ENCODE measurements around the gene PDZD8.

DNA sequence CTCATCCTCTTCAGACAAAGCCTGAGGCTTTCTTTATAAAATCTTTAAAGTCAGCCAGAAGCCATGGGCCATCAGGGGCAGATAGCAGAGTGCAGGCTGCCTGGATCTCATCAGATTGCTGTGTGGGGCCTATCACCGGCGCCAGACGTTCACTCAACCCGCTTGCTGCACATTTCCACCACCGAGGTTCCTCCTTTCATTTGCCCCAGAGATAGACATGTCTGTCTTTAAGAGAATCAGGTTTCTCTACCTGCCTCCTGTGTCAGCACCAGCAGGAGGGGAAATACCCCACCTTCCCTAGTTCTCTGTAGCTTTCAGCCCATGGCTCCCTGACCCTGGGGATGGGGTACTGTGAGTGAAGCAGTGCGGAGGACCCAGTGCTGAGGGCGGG lies 112.3 kb downstream of the PDZD8 start:
- TF ChIP-seq, protein P1, sequence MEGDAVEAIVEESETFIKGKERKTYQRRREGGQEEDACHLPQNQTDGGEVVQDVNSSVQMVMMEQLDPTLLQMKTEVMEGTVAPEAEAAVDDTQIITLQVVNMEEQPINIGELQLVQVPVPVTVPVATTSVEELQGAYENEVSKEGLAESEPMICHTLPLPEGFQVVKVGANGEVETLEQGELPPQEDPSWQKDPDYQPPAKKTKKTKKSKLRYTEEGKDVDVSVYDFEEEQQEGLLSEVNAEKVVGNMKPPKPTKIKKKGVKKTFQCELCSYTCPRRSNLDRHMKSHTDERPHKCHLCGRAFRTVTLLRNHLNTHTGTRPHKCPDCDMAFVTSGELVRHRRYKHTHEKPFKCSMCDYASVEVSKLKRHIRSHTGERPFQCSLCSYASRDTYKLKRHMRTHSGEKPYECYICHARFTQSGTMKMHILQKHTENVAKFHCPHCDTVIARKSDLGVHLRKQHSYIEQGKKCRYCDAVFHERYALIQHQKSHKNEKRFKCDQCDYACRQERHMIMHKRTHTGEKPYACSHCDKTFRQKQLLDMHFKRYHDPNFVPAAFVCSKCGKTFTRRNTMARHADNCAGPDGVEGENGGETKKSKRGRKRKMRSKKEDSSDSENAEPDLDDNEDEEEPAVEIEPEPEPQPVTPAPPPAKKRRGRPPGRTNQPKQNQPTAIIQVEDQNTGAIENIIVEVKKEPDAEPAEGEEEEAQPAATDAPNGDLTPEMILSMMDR (IDR thresholded peaks at IDR 0.05), result no peak
- TF ChIP-seq POLR2AphosphoS5 (IDR thresholded peaks at IDR 0.05) (no peak), EP300 (IDR thresholded peaks at IDR 0.05) (no peak), POLR2A (IDR thresholded peaks at IDR 0.05) (no peak)
